Endometrial microvascular endothelial cells (primary cell): ENCODE data around the gene JAM2. TPM values are rescaled to one million over a fixed set of nuclear protein-coding genes. Genes with fewer than 3 reads are reported as not detected.
"Not testable (repeated sequence)": the region's sequence is repeated elsewhere in the genome, so short reads cannot be mapped to it uniquely, and the experiment has no call there.

Experiments
- in situ Hi-C: cut with HindIII; loops from 2 replicates; pipeline ENCODE4 v1.10.0; 2017; ENCODE audit warnings: low sequenced_read_pairs, low pct_unique_long_range_greater_than_20kb; ENCODE audit errors: inconsistent ontology term
- total RNA-seq: library from RNA; depleted of rRNA; stranded (reverse); fragments of >200 nt; gene quantifications from one replicate; pipeline ENCODE4 v1.2.3, GENCODE V29; 2015; ENCODE audit errors: inconsistent ontology term

Gene JAM2
- total RNA-seq, 1 donor from 2014 or later: 3.1 TPM

- in situ Hi-C loops: no loop called here
These were observed 1.3 kb downstream of the JAM2 start for GRCh38 chr21:25640202-25640942.

GRCh38 chr21:25640943-25641292 lies 1.9 kb downstream of the JAM2 start:
- in situ Hi-C loops: no loop called here

GRCh38 chr21:25643486-25643885 lies 4.4 kb downstream of the JAM2 start:
- in situ Hi-C loops: no loop called here

- in situ Hi-C loops: no loop called here
These were observed 7.4 kb downstream of the JAM2 start for GRCh38 chr21:25646474-25646873.

- in situ Hi-C loops: no loop called here
These were observed 8.6 kb downstream of the JAM2 start for GRCh38 chr21:25647647-25648046.

- in situ Hi-C loops: no loop called here
These were observed 10.1 kb downstream of the JAM2 start for GRCh38 chr21:25649146-25649545.

GRCh38 chr21:25656412-25656811 lies 17.4 kb downstream of the JAM2 start:
- in situ Hi-C loops: no loop called here

- in situ Hi-C loops: no loop called here
These were observed 18.1 kb downstream of the JAM2 start for GRCh38 chr21:25657140-25657539.

GRCh38 chr21:25658427-25659035 lies 19.5 kb downstream of the JAM2 start:
- in situ Hi-C loops: no loop called here

- in situ Hi-C loops: no loop called here
These were observed 21.2 kb downstream of the JAM2 start for GRCh38 chr21:25660233-25660632.

- in situ Hi-C loops: no loop called here
These were observed 25.5 kb downstream of the JAM2 start for GRCh38 chr21:25664491-25664931.

GRCh38 chr21:25670726-25671125 lies 31.7 kb downstream of the JAM2 start:
- in situ Hi-C loops: no loop called here

- in situ Hi-C loops: no loop called here
These were observed 37.4 kb downstream of the JAM2 start for GRCh38 chr21:25676451-25676850.

- in situ Hi-C loops: no loop called here
These were observed 43.3 kb downstream of the JAM2 start for GRCh38 chr21:25682382-25682781.

GRCh38 chr21:25687787-25688186 lies 48.7 kb downstream of the JAM2 start:
- in situ Hi-C loops: no loop called here

GRCh38 chr21:25688275-25689155 lies 49.5 kb downstream of the JAM2 start:
- in situ Hi-C loops: no loop called here

GRCh38 chr21:25689226-25689625 lies 50.2 kb downstream of the JAM2 start:
- in situ Hi-C loops: no loop called here

- in situ Hi-C loops: no loop called here
These were observed 52.9 kb downstream of the JAM2 start for GRCh38 chr21:25691976-25692375.

GRCh38 chr21:25695461-25695860 lies 56.4 kb downstream of the JAM2 start:
- in situ Hi-C loops: not testable (repeated sequence)

GRCh38 chr21:25700741-25701140 lies 61.7 kb downstream of the JAM2 start:
- in situ Hi-C loops: no loop called here
